ENCODE data around the gene SCN4A. TPM values are rescaled to one million over a fixed set of nuclear protein-coding genes. Genes with fewer than 3 reads are reported as not detected.

Gene SCN4A
- total RNA-seq, 1 donor from 2014 or later = 0.43 TPM

GRCh38 chr17:63928172-63928666, 44.5 kb downstream of the SCN4A start:
- H3K4me2 ChIP-seq (ENCODE audit: low read length) = no peak overlapping the region
- H3K4me3 Mint-ChIP-seq (ENCODE audit: unreplicated experiment) = no peak overlapping the region
- FAIRE-seq (no peak), DNase-seq (ENCODE audit: low read depth) (no peak)
- H4K20me1 ChIP-seq (ENCODE audit: insufficient read depth, low read length) = no peaks in the 10 kb centered on the region
- TF ChIP-seq EZH2 (IDR thresholded peaks at IDR 0.05; ENCODE audit: insufficient read depth, low read length) = no peak
- TF ChIP-seq, protein P1, sequence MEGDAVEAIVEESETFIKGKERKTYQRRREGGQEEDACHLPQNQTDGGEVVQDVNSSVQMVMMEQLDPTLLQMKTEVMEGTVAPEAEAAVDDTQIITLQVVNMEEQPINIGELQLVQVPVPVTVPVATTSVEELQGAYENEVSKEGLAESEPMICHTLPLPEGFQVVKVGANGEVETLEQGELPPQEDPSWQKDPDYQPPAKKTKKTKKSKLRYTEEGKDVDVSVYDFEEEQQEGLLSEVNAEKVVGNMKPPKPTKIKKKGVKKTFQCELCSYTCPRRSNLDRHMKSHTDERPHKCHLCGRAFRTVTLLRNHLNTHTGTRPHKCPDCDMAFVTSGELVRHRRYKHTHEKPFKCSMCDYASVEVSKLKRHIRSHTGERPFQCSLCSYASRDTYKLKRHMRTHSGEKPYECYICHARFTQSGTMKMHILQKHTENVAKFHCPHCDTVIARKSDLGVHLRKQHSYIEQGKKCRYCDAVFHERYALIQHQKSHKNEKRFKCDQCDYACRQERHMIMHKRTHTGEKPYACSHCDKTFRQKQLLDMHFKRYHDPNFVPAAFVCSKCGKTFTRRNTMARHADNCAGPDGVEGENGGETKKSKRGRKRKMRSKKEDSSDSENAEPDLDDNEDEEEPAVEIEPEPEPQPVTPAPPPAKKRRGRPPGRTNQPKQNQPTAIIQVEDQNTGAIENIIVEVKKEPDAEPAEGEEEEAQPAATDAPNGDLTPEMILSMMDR (IDR thresholded peaks at IDR 0.05; ENCODE audit: insufficient read depth, low read depth, low read length) = no peak
- no peak overlapping the region for H3K4me3 ChIP-seq (ENCODE audit: insufficient read depth, low read depth, low read length)
- H3K9me3 Mint-ChIP-seq (ENCODE audit: unreplicated experiment) = no peaks in the 10 kb centered on the region
- no peaks in the 10 kb centered on the region for H3K4me1 ChIP-seq (ENCODE audit: insufficient read depth, low read length)
- H3K27me3 ChIP-seq (ENCODE audit: insufficient read depth, low read length) = no peaks in the 10 kb centered on the region
- no peak overlapping the region for H2AFZ ChIP-seq (ENCODE audit: low read depth, low read length)
- no peak overlapping the region for H3K27ac Mint-ChIP-seq (ENCODE audit: unreplicated experiment)
- H3K27me3 Mint-ChIP-seq (ENCODE audit: low read depth, unreplicated experiment) = peaks cover 1% of the 10 kb centered on the region
- H3K79me2 ChIP-seq (ENCODE audit: insufficient read depth, low read length) = no peaks in the 10 kb centered on the region
- no peak overlapping the region for H3K9ac ChIP-seq (ENCODE audit: low read length)
- no peaks in the 10 kb centered on the region for H3K36me3 ChIP-seq (ENCODE audit: insufficient read depth, low read length)
- no peaks in the 10 kb centered on the region for H3K9me3 ChIP-seq (ENCODE audit: insufficient read depth, low read depth, low read length)
- no peak overlapping the region for H3K27ac ChIP-seq (ENCODE audit: low read depth, low read length)
- H3K36me3 Mint-ChIP-seq (ENCODE audit: low read depth, unreplicated experiment) = no peaks in the 10 kb centered on the region
- no peaks in the 10 kb centered on the region for H3K4me1 Mint-ChIP-seq (ENCODE audit: low read depth, unreplicated experiment)

DNA sequence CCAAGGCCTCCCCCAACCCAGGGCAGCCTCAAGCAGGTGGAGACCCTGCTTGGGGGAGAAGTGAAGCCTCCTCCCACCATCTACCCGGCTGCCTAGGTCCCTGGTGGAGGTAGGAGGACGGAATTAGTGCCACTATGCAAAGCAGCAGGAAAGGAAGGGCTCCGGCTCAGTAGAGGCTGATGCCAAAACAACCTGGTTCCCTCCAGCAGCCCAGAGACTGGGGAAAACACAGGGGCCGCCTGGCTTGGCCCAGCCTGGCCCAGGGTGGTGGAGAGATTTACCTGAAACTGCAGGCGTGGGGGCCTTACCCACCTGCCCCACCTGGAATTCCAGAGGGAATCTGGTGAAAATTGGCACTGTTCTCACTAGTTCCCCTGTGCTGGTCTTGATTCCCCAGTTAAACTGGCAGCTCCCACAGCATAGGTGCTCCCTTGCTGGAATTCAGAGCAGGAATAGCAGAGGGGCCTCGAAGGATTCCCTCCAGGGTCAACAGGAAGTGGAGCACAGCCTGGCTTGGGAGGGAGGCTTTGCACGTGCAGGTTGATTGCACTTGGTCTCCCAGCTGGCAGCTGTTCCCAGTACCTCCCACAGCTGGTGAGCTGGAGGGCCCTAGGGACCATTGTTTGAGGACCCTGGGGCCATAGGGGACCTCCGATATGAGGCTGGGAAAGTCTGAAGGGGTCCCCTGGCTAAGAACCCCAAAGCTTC, 45.1 kb downstream of the SCN4A start:
- FAIRE-seq = no peak
- H3K27me3 Mint-ChIP-seq (ENCODE audit: low read depth, unreplicated experiment) = peaks cover 2% of the 10 kb centered on the region
- H3K4me3 Mint-ChIP-seq (ENCODE audit: unreplicated experiment) = no peak overlapping the region
- H3K9me3 Mint-ChIP-seq (ENCODE audit: unreplicated experiment) = no peaks in the 10 kb centered on the region
- H3K36me3 Mint-ChIP-seq (ENCODE audit: low read depth, unreplicated experiment) = no peaks in the 10 kb centered on the region
- Histone ChIP-seq H3K9ac (ENCODE audit: low read length) (no peak overlapping the region), H3K9me3 (ENCODE audit: insufficient read depth, low read depth, low read length) (no peaks in the 10 kb centered on the region), H3K4me2 (ENCODE audit: low read length) (no peak overlapping the region), H3K27ac (ENCODE audit: low read depth, low read length) (no peak overlapping the region), H3K4me1 (ENCODE audit: insufficient read depth, low read length) (no peaks in the 10 kb centered on the region), H3K4me3 (ENCODE audit: insufficient read depth, low read depth, low read length) (no peak overlapping the region), H4K20me1 (ENCODE audit: insufficient read depth, low read length) (no peaks in the 10 kb centered on the region), H3K79me2 (ENCODE audit: insufficient read depth, low read length) (no peaks in the 10 kb centered on the region), H2AFZ (ENCODE audit: low read depth, low read length) (no peak overlapping the region), H3K27me3 (ENCODE audit: insufficient read depth, low read length) (no peaks in the 10 kb centered on the region), H3K36me3 (ENCODE audit: insufficient read depth, low read length) (no peaks in the 10 kb centered on the region)
- TF ChIP-seq, protein P1 (IDR thresholded peaks at IDR 0.05; ENCODE audit: insufficient read depth, low read depth, low read length) = no peak
- no peak for TF ChIP-seq EZH2 (IDR thresholded peaks at IDR 0.05; ENCODE audit: insufficient read depth, low read length)
- DNase-seq (ENCODE audit: low read depth) = no peak
- H3K4me1 Mint-ChIP-seq (ENCODE audit: low read depth, unreplicated experiment) = no peaks in the 10 kb centered on the region
- H3K27ac Mint-ChIP-seq (ENCODE audit: unreplicated experiment) = no peak overlapping the region

- no peaks in the 10 kb centered on the region for H3K9me3 ChIP-seq (ENCODE audit: insufficient read depth, low read depth, low read length)
- TF ChIP-seq, protein P1 (IDR thresholded peaks at IDR 0.05; ENCODE audit: insufficient read depth, low read depth, low read length) = no peak
- no peak for TF ChIP-seq EZH2 (IDR thresholded peaks at IDR 0.05; ENCODE audit: insufficient read depth, low read length)
- no peak for FAIRE-seq
Observed at GRCh38 chr17:63926164-63926563, 46.6 kb downstream of the SCN4A start.

More at GRCh38 chr17:63926164-63926563, 46.6 kb downstream of the SCN4A start:
- Histone ChIP-seq H3K36me3 (ENCODE audit: insufficient read depth, low read length) (no peaks in the 10 kb centered on the region), H3K27ac (ENCODE audit: low read depth, low read length) (no peak overlapping the region), H3K4me2 (ENCODE audit: low read length) (no peak overlapping the region), H3K79me2 (ENCODE audit: insufficient read depth, low read length) (no peaks in the 10 kb centered on the region), H3K4me3 (ENCODE audit: insufficient read depth, low read depth, low read length) (no peak overlapping the region), H2AFZ (ENCODE audit: low read depth, low read length) (no peak overlapping the region), H3K27me3 (ENCODE audit: insufficient read depth, low read length) (no peaks in the 10 kb centered on the region), H3K4me1 (ENCODE audit: insufficient read depth, low read length) (no peaks in the 10 kb centered on the region), H3K9ac (ENCODE audit: low read length) (no peak overlapping the region), H4K20me1 (ENCODE audit: insufficient read depth, low read length) (no peaks in the 10 kb centered on the region)
- Mint-ChIP-seq H3K36me3 (ENCODE audit: low read depth, unreplicated experiment) (no peaks in the 10 kb centered on the region), H3K4me3 (ENCODE audit: unreplicated experiment) (no peak overlapping the region), H3K27ac (ENCODE audit: unreplicated experiment) (no peak overlapping the region), H3K4me1 (ENCODE audit: low read depth, unreplicated experiment) (no peaks in the 10 kb centered on the region), H3K9me3 (ENCODE audit: unreplicated experiment) (no peaks in the 10 kb centered on the region), H3K27me3 (ENCODE audit: low read depth, unreplicated experiment) (peaks cover 9% of the 10 kb centered on the region)
- DNase-seq (ENCODE audit: low read depth) = no peak

All from astrocyte (in vitro differentiated cells and primary cell).